ENCODE measurements around the gene AKT3. TPM values are rescaled to one million over a fixed set of nuclear protein-coding genes. Genes with fewer than 3 reads are reported as not detected.

The AKT3 gene
- polyA plus RNA-seq, 3 donors = 0.81 to 1.7 (median 1.4) TPM

DNA sequence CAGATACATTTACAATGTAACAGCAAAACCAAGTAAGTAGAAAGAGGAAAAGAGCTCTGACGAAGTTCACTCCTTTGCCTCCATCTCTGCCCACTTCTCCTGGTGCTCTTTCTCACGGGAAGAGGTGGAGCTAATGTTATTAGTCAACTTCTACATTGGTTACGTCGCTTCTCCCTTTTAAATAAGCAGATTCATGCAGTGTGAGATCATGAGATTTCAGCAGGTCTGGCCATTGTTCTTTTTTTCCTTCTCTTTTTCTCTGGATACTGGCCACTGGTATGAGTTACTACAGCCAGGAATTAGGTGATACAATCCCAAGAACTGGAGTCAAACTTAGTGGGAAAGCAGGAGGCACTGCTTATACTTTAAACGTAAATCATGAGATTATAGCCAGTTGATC is 207.1 kb downstream of the AKT3 start:
- H3K4me1 ChIP-seq (ENCODE audit: control insufficient read depth in 1 of 2, insufficient read depth in 2 of 2, low read length in 2 of 2) = no peaks in the 10 kb centered on the region
- H3K4me2 ChIP-seq (replicated peaks; ENCODE audit: extremely low read depth, low read length, poor library complexity, severe bottlenecking) = no peak overlapping the region
- H4K20me1 ChIP-seq (ENCODE audit: insufficient read depth, low read length) = no peaks in the 10 kb centered on the region
- Mint-ChIP-seq H3K27ac (peak overlapping the region in 4 of 7 donors; percentile 0 to 66 (median 45)), H3K9me3 (peaks cover 0 to 4% (median 2%) of the 10 kb centered on the region in 7 donors), H3K27me3 (ENCODE audit: low read depth in 3 of 3) (peaks cover 0 to 2% (median 0%) of the 10 kb centered on the region in 3 donors), H3K4me1 (peaks cover 6% of the 10 kb centered on the region), H3K36me3 (peaks cover 6 to 11% of the 10 kb centered on the region in 2 donors), H3K4me3 (no peak overlapping the region)
- no peak overlapping the region for H3K9ac ChIP-seq (ENCODE audit: insufficient read depth, low read length, poor library complexity, severe bottlenecking)
- no peak overlapping the region for H2AFZ ChIP-seq (ENCODE audit: insufficient read depth, low read depth, low read length, poor library complexity, severe bottlenecking)
- H3K9me3 ChIP-seq (replicated peaks in 1 of 2; ENCODE audit: control insufficient read depth in 1 of 2, insufficient read depth in 1 of 2, low read length in 2 of 2) = no peaks in the 10 kb centered on the region
- H3K27ac ChIP-seq (ENCODE audit: low read depth in 1 of 2, low read length in 2 of 2) = no peak overlapping the region
- TF ChIP-seq, protein P1, sequence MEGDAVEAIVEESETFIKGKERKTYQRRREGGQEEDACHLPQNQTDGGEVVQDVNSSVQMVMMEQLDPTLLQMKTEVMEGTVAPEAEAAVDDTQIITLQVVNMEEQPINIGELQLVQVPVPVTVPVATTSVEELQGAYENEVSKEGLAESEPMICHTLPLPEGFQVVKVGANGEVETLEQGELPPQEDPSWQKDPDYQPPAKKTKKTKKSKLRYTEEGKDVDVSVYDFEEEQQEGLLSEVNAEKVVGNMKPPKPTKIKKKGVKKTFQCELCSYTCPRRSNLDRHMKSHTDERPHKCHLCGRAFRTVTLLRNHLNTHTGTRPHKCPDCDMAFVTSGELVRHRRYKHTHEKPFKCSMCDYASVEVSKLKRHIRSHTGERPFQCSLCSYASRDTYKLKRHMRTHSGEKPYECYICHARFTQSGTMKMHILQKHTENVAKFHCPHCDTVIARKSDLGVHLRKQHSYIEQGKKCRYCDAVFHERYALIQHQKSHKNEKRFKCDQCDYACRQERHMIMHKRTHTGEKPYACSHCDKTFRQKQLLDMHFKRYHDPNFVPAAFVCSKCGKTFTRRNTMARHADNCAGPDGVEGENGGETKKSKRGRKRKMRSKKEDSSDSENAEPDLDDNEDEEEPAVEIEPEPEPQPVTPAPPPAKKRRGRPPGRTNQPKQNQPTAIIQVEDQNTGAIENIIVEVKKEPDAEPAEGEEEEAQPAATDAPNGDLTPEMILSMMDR (IDR thresholded peaks at IDR 0.05) = no peak
- H3K36me3 ChIP-seq (replicated peaks in 1 of 2; ENCODE audit: control insufficient read depth in 1 of 2, insufficient read depth in 2 of 2, low read length in 2 of 2) = peaks cover 0 to 13% of the 10 kb centered on the region in 2 donors
- no peaks in the 10 kb centered on the region for H3K79me2 ChIP-seq (ENCODE audit: insufficient read depth, low read length)
- no CpG with 5 or more reads among the region's 5 CpGs for WGBS (ENCODE audit: insufficient coverage)
- peak; percentile 25 to 49 (median 38) for DNase-seq
- H3K4me3 ChIP-seq (replicated peaks in 1 of 3; ENCODE audit: low read depth in 2 of 3, low read length in 3 of 3) = no peak overlapping the region
- intact Hi-C loops (cut with micrococcal nuclease) = no loop called here
- H3K27me3 ChIP-seq (ENCODE audit: control insufficient read depth in 2 of 2, insufficient read depth in 2 of 2, low read length in 2 of 2) = no peaks in the 10 kb centered on the region

- Mint-ChIP-seq H3K36me3 (peaks cover 6 to 13% of the 10 kb centered on the region in 2 donors), H3K4me3 (no peak overlapping the region), H3K4me1 (peaks cover 7% of the 10 kb centered on the region), H3K27ac (peak overlapping the region in 1 of 7 donors; percentile 58), H3K27me3 (ENCODE audit: low read depth in 3 of 3) (peaks cover 0 to 2% (median 0%) of the 10 kb centered on the region in 3 donors), H3K9me3 (peaks cover 0 to 4% (median 2%) of the 10 kb centered on the region in 7 donors)
- H4K20me1 ChIP-seq (ENCODE audit: insufficient read depth, low read length) = no peaks in the 10 kb centered on the region
- H3K36me3 ChIP-seq (replicated peaks in 1 of 2; ENCODE audit: control insufficient read depth in 1 of 2, insufficient read depth in 2 of 2, low read length in 2 of 2) = no peaks in the 10 kb centered on the region
- TF ChIP-seq, protein P1 (IDR thresholded peaks at IDR 0.05) = no peak
- no peak overlapping the region for H3K9ac ChIP-seq (ENCODE audit: insufficient read depth, low read length, poor library complexity, severe bottlenecking)
- H3K4me1 ChIP-seq (ENCODE audit: control insufficient read depth in 1 of 2, insufficient read depth in 2 of 2, low read length in 2 of 2) = no peaks in the 10 kb centered on the region
- 100% methylated on average over 2 of the region's 4 CpGs for WGBS (ENCODE audit: insufficient coverage)
- intact Hi-C loops (cut with micrococcal nuclease) = no loop called here
- H3K4me3 ChIP-seq (replicated peaks in 1 of 3; ENCODE audit: low read depth in 2 of 3, low read length in 3 of 3) = no peak overlapping the region
- H3K9me3 ChIP-seq (replicated peaks in 1 of 2; ENCODE audit: control insufficient read depth in 1 of 2, insufficient read depth in 1 of 2, low read length in 2 of 2) = no peaks in the 10 kb centered on the region
- no peak for DNase-seq
- no peak overlapping the region for H3K4me2 ChIP-seq (replicated peaks; ENCODE audit: extremely low read depth, low read length, poor library complexity, severe bottlenecking)
- no peaks in the 10 kb centered on the region for H3K79me2 ChIP-seq (ENCODE audit: insufficient read depth, low read length)
- no peak overlapping the region for H2AFZ ChIP-seq (ENCODE audit: insufficient read depth, low read depth, low read length, poor library complexity, severe bottlenecking)
- H3K27me3 ChIP-seq (ENCODE audit: control insufficient read depth in 2 of 2, insufficient read depth in 2 of 2, low read length in 2 of 2) = no peaks in the 10 kb centered on the region
- H3K27ac ChIP-seq (ENCODE audit: low read depth in 1 of 2, low read length in 2 of 2) = no peak overlapping the region
Observed at GRCh38 chr1:243639027-243639658, 210.9 kb downstream of the AKT3 start.

All from CD14-positive monocyte (primary cell).